Liver (tissue), 3 donors: ENCODE data around the gene KAT5.

Source experiments
- ATF3 ChIP-seq: IDR thresholded peaks from 2 replicates; pipeline ENCODE4 v1.6.1; 2016; ENCODE audit warnings: antibody characterized with exemption
- EGR1 ChIP-seq, 2 donors: IDR thresholded peaks; 2 replicates each; pipeline ENCODE4 v1.6.1; 2016 to 2018; ENCODE audit warnings: antibody characterized with exemption in 2 of 2, low read depth in 2 of 2
- GABPA ChIP-seq, 2 donors: IDR thresholded peaks in 1 of 2; conservative IDR thresholded peaks in 1 of 2; 2 replicates each; pipeline ENCODE4 v1.6.1; 2016; ENCODE audit warnings: antibody characterized with exemption in 2 of 2, mild to moderate bottlenecking in 1 of 2, moderate library complexity in 1 of 2
- HNF4A ChIP-seq, 2 donors: conservative IDR thresholded peaks; 2 replicates each; pipeline ENCODE4 v1.6.1; 2016; ENCODE audit warnings: antibody characterized with exemption in 2 of 2, mild to moderate bottlenecking in 2 of 2
- HNF4G ChIP-seq: IDR thresholded peaks from 2 replicates; pipeline ENCODE4 v1.6.1; 2016; ENCODE audit warnings: antibody characterized with exemption
- RAD21 ChIP-seq, 2 donors: IDR thresholded peaks; 2 replicates each; pipeline ENCODE4 v1.6.1; 2016; ENCODE audit warnings: antibody characterized with exemption in 2 of 2, mild to moderate bottlenecking in 2 of 2
- RXRA ChIP-seq, 2 donors: IDR thresholded peaks; 2 replicates each; pipeline ENCODE4 v1.6.1; 2017 to 2018; ENCODE audit warnings: antibody characterized with exemption in 2 of 2, mild to moderate bottlenecking in 1 of 2
- SP1 ChIP-seq: IDR thresholded peaks from 2 replicates; pipeline ENCODE4 v1.6.1; 2018; ENCODE audit warnings: antibody characterized with exemption, mild to moderate bottlenecking
- TAF1 ChIP-seq: conservative IDR thresholded peaks from 2 replicates; pipeline ENCODE4 v1.6.1; 2016; ENCODE audit warnings: antibody characterized with exemption, mild to moderate bottlenecking
- YY1 ChIP-seq: IDR thresholded peaks from 2 replicates; pipeline ENCODE4 v1.6.1; 2016; ENCODE audit warnings: antibody characterized with exemption, mild to moderate bottlenecking
- TF ChIP-seq, protein P1 (sequence below): IDR thresholded peaks from 2 replicates; pipeline ENCODE4 v1.6.1; 2016; ENCODE audit warnings: antibody characterized with exemption
- TF ChIP-seq, protein P2 (sequence below): fragments of 150-350 bp; IDR thresholded peaks from 2 replicates; pipeline ENCODE4 v1.5.1; 2017; ENCODE audit warnings: improper control_type of control experiment, low read depth, low read length; ENCODE audit not compliant: missing input control
- TF ChIP-seq, protein P3 (sequence below): IDR thresholded peaks from 2 replicates; pipeline ENCODE4 v1.6.1; 2016; ENCODE audit warnings: antibody characterized with exemption, mild to moderate bottlenecking
- donor health status: healthy.
- donor health status: healthy.

DNA sequence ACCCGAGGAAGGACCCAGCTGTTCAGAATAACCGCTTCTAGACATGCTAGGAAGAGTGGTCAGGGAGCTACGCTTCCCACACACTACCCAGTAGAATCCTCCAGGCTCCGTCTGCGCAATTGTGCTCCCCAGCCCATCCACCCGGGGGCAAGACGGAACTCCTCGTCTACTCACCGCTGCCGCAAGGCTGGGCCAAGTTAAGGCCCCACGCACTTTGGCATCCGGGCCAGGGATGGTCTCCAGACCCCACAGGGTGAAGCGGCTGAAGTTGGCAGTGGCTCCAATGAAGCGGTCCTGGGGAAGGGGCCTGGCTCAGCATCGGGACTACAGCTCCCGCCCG is 7.8 kb downstream of the KAT5 start:
- TF ChIP-seq, protein P1, sequence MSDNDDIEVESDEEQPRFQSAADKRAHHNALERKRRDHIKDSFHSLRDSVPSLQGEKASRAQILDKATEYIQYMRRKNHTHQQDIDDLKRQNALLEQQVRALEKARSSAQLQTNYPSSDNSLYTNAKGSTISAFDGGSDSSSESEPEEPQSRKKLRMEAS = no peak
- TF ChIP-seq ATF3 (no peak), SP1 (no peak), RAD21 (IDR thresholded peaks at IDR 0.05) (no peak), YY1 (no peak), HNF4A (conservative IDR thresholded peaks at IDR 0.05) (no peak), TAF1 (no peak), GABPA (IDR thresholded peaks at IDR 0.05 in 1 of 2, conservative IDR thresholded peaks at IDR 0.05 in 1 of 2) (no peak), RXRA (IDR thresholded peaks at IDR 0.05) (no peak), EGR1 (IDR thresholded peaks at IDR 0.05; ENCODE audit: low read depth in 2 of 2) (no peak), HNF4G (no peak)
- TF ChIP-seq, protein P2, sequence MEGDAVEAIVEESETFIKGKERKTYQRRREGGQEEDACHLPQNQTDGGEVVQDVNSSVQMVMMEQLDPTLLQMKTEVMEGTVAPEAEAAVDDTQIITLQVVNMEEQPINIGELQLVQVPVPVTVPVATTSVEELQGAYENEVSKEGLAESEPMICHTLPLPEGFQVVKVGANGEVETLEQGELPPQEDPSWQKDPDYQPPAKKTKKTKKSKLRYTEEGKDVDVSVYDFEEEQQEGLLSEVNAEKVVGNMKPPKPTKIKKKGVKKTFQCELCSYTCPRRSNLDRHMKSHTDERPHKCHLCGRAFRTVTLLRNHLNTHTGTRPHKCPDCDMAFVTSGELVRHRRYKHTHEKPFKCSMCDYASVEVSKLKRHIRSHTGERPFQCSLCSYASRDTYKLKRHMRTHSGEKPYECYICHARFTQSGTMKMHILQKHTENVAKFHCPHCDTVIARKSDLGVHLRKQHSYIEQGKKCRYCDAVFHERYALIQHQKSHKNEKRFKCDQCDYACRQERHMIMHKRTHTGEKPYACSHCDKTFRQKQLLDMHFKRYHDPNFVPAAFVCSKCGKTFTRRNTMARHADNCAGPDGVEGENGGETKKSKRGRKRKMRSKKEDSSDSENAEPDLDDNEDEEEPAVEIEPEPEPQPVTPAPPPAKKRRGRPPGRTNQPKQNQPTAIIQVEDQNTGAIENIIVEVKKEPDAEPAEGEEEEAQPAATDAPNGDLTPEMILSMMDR = no peak
- TF ChIP-seq, protein P3, sequence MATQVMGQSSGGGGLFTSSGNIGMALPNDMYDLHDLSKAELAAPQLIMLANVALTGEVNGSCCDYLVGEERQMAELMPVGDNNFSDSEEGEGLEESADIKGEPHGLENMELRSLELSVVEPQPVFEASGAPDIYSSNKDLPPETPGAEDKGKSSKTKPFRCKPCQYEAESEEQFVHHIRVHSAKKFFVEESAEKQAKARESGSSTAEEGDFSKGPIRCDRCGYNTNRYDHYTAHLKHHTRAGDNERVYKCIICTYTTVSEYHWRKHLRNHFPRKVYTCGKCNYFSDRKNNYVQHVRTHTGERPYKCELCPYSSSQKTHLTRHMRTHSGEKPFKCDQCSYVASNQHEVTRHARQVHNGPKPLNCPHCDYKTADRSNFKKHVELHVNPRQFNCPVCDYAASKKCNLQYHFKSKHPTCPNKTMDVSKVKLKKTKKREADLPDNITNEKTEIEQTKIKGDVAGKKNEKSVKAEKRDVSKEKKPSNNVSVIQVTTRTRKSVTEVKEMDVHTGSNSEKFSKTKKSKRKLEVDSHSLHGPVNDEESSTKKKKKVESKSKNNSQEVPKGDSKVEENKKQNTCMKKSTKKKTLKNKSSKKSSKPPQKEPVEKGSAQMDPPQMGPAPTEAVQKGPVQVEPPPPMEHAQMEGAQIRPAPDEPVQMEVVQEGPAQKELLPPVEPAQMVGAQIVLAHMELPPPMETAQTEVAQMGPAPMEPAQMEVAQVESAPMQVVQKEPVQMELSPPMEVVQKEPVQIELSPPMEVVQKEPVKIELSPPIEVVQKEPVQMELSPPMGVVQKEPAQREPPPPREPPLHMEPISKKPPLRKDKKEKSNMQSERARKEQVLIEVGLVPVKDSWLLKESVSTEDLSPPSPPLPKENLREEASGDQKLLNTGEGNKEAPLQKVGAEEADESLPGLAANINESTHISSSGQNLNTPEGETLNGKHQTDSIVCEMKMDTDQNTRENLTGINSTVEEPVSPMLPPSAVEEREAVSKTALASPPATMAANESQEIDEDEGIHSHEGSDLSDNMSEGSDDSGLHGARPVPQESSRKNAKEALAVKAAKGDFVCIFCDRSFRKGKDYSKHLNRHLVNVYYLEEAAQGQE = no peak
